Measurements from ENCODE around the gene AUNIP.

DNA sequence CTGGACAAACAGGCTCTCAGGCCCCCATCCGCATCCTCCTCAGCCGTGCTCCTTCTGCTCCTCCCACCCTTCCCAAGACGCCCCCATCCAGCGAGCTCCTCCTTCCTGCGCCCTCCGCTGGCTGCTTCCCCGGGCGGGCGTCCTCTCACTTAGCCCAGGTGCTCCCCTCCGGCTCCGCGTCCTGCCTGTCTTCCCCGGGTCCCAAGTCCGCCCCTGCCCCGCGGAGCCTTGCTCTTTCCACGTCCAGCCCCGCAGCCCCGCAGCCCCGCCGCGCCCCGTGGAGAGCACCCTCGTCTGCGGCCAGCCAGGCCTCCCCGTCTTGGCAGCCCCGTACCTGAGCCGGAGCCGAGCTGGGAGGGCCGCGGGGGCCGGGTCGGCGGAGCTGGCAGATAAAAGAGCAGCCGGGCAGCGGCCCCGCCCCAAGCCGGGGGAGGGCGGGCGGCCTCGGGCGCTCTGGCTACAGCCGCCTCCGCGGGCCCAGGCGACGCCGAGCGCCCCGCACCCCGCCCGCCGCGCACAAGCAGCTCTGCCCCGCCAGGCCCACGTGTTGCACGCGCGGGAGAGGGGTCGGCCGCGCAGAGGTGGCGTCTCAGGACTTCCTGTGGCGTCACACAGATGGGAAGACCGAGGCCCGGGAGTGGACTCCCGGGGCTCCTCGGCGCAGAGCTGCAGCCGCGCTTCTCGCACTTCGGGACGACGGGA is 16.0 kb upstream of the AUNIP start, which contains the start of gene PAQR7:
- TF ChIP-seq, protein P1, sequence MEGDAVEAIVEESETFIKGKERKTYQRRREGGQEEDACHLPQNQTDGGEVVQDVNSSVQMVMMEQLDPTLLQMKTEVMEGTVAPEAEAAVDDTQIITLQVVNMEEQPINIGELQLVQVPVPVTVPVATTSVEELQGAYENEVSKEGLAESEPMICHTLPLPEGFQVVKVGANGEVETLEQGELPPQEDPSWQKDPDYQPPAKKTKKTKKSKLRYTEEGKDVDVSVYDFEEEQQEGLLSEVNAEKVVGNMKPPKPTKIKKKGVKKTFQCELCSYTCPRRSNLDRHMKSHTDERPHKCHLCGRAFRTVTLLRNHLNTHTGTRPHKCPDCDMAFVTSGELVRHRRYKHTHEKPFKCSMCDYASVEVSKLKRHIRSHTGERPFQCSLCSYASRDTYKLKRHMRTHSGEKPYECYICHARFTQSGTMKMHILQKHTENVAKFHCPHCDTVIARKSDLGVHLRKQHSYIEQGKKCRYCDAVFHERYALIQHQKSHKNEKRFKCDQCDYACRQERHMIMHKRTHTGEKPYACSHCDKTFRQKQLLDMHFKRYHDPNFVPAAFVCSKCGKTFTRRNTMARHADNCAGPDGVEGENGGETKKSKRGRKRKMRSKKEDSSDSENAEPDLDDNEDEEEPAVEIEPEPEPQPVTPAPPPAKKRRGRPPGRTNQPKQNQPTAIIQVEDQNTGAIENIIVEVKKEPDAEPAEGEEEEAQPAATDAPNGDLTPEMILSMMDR (IDR thresholded peaks at IDR 0.05) = no peak
- TF ChIP-seq POLR2AphosphoS5 (IDR thresholded peaks at IDR 0.05; ENCODE audit: insufficient read depth in 1 of 2, low read depth in 1 of 2) (peak in 1 of 2 donors; percentile 79), POLR2A (IDR thresholded peaks at IDR 0.05) (peak in 1 of 2 donors; percentile 57)
